NCI-H1417 (cell line): Measurements from ENCODE around the gene TULP4.
"Not testable (repeated sequence)": the region's sequence is repeated elsewhere in the genome, so short reads cannot be mapped to it uniquely, and the experiment has no call there.

Experiments used
- DNase-seq, 3 experiments: peaks; one replicate each; lab custom pipeline; 2025; lab: John Stamatoyannopoulos, UW

TULP4 gene

GRCh38 chr6:158502263-158502950 is 190.1 kb downstream of the TULP4 start:
- DNase-seq: no peak

GRCh38 chr6:158503222-158503621 is 191.0 kb downstream of the TULP4 start:
- no peak for DNase-seq

- DNase-seq: no peak
These were observed 191.6 kb downstream of the TULP4 start for GRCh38 chr6:158503846-158504245.

GRCh38 chr6:158505194-158505593 is 192.9 kb downstream of the TULP4 start:
- no peak for DNase-seq

- DNase-seq: no peak
These were observed 194.3 kb downstream of the TULP4 start for GRCh38 chr6:158506601-158507000.

- DNase-seq: no peak
These were observed 194.9 kb downstream of the TULP4 start for GRCh38 chr6:158507174-158507573.

GRCh38 chr6:158508450-158508849 is 196.2 kb downstream of the TULP4 start:
- no peak for DNase-seq

- DNase-seq: no peak
These were observed 197.2 kb downstream of the TULP4 start for GRCh38 chr6:158509465-158509864.

- no peak for DNase-seq
These were observed 200.5 kb downstream of the TULP4 start for GRCh38 chr6:158512809-158513208.

GRCh38 chr6:158514176-158514575 is 201.9 kb downstream of the TULP4 start:
- no peak for DNase-seq

- DNase-seq: no peak
These were observed 202.7 kb downstream of the TULP4 start for GRCh38 chr6:158514991-158515390.

- no peak for DNase-seq
These were observed 203.8 kb downstream of the TULP4 start for GRCh38 chr6:158516098-158516497.

- DNase-seq: no peak
These were observed 204.8 kb downstream of the TULP4 start for GRCh38 chr6:158517038-158517437.

- DNase-seq: peak in 2 of 3 experiments; percentile 65 to 88
These were observed 205.3 kb downstream of the TULP4 start for GRCh38 chr6:158517581-158517980.

- DNase-seq: peak; percentile 78 to 95 (median 83)
These were observed 206.2 kb downstream of the TULP4 start for GRCh38 chr6:158518191-158519127.

GRCh38 chr6:158519300-158519699 is 207.0 kb downstream of the TULP4 start:
- DNase-seq: peak in 1 of 3 experiments; percentile 40

- DNase-seq: no peak
These were observed 207.5 kb downstream of the TULP4 start for GRCh38 chr6:158519761-158520160.

- not testable (repeated sequence) for DNase-seq
These were observed 208.7 kb downstream of the TULP4 start for GRCh38 chr6:158520975-158521374.

GRCh38 chr6:158521759-158522158 is 209.5 kb downstream of the TULP4 start:
- no peak for DNase-seq

- no peak for DNase-seq
These were observed 210.4 kb downstream of the TULP4 start for GRCh38 chr6:158522616-158523015.

- no peak for DNase-seq
These were observed 212.0 kb downstream of the TULP4 start for GRCh38 chr6:158524311-158524710.

- not testable (repeated sequence) for DNase-seq
These were observed 215.6 kb downstream of the TULP4 start for GRCh38 chr6:158527858-158528257.

- DNase-seq: no peak
These were observed 216.6 kb downstream of the TULP4 start for GRCh38 chr6:158528826-158529225.
